Activated naive CD8-positive, alpha-beta T cell treated with anti-CD3 and anti-CD28 coated beads for 36 hours (primary cell): ENCODE measurements around the gene F2. TPM values are rescaled to one million over a fixed set of nuclear protein-coding genes. Genes with fewer than 3 reads are reported as not detected.
"Not testable (repeated sequence)": the region's sequence is repeated elsewhere in the genome, so short reads cannot be mapped to it uniquely, and the experiment has no call there.

Source experiments
- DNase-seq: peaks from one replicate; pipeline ENCODE4 v3.0.0; 2021
- H3K27ac Mint-ChIP-seq: one replicate; pipeline ENCODE4 v1.8.0; 2022; ENCODE audit warnings: mild to moderate bottlenecking, moderate library complexity, mixed read lengths
- H3K27me3 Mint-ChIP-seq: one replicate; pipeline ENCODE4 v1.8.0; 2022; ENCODE audit warnings: mild to moderate bottlenecking, mixed read lengths
- H3K36me3 Mint-ChIP-seq: one replicate; pipeline ENCODE4 v1.8.0; 2021; ENCODE audit warnings: mild to moderate bottlenecking, mixed read lengths
- H3K4me1 Mint-ChIP-seq: one replicate; pipeline ENCODE4 v1.8.0; 2021; ENCODE audit warnings: mixed read lengths
- H3K4me3 Mint-ChIP-seq: one replicate; pipeline ENCODE4 v1.8.0; 2022; ENCODE audit warnings: mild to moderate bottlenecking, moderate library complexity, mixed read lengths
- H3K9me3 Mint-ChIP-seq: one replicate; pipeline ENCODE4 v1.8.0; 2022; ENCODE audit warnings: mixed read lengths
- total RNA-seq, 2 experiments: library from RNA; stranded (reverse); gene quantifications; one replicate each; pipeline ENCODE4 v1.2.3, GENCODE V29; 2021

Gene F2
- total RNA-seq, result not detected

GRCh38 chr11:46719048-46719542, at the start of gene F2:
TSS of gene F2 (plus strand) at chr11:46719213. CDS start at chr11:46719236, 23 bp downstream.
- H3K9me3 Mint-ChIP-seq, result no peaks in the 10 kb centered on the region
- H3K27me3 Mint-ChIP-seq, result no peaks in the 10 kb centered on the region
- no peak within 1 kb of the TSS for H3K4me3 Mint-ChIP-seq
- no peak within 1 kb of the TSS for H3K27ac Mint-ChIP-seq
- no peak for DNase-seq
- H3K36me3 Mint-ChIP-seq, result no peaks in the 10 kb centered on the region
- H3K4me1 Mint-ChIP-seq, result peaks cover 2% of the 10 kb centered on the region

GRCh38 chr11:46669711-46670139, 49.3 kb upstream of the F2 start:
- no peak for DNase-seq
- no peaks in the 10 kb centered on the region for H3K27me3 Mint-ChIP-seq
- H3K4me3 Mint-ChIP-seq, result no peak overlapping the region
- peaks cover 50% of the 10 kb centered on the region for H3K4me1 Mint-ChIP-seq
- H3K9me3 Mint-ChIP-seq, result no peaks in the 10 kb centered on the region
- H3K36me3 Mint-ChIP-seq, result peaks cover 27% of the 10 kb centered on the region
- peak overlapping the region; percentile 68 for H3K27ac Mint-ChIP-seq

GRCh38 chr11:46670521-46670920, 48.5 kb upstream of the F2 start:
- H3K9me3 Mint-ChIP-seq, H3K27me3 Mint-ChIP-seq, H3K4me3 Mint-ChIP-seq, DNase-seq: not testable (repeated sequence)
- Mint-ChIP-seq H3K27ac (peak overlapping the region; percentile 89), H3K36me3 (peaks cover 25% of the 10 kb centered on the region), H3K4me1 (peaks cover 56% of the 10 kb centered on the region)

- Mint-ChIP-seq H3K4me1 (peaks cover 61% of the 10 kb centered on the region), H3K27ac (peak overlapping the region; percentile 89), H3K9me3 (no peaks in the 10 kb centered on the region), H3K36me3 (peaks cover 22% of the 10 kb centered on the region), H3K27me3 (no peaks in the 10 kb centered on the region), H3K4me3 (no peak overlapping the region)
- DNase-seq, result no peak
Measured at GRCh38 chr11:46671958-46672315, 47.1 kb upstream of the F2 start.

GRCh38 chr11:46672381-46672839, 46.6 kb upstream of the F2 start:
- Mint-ChIP-seq H3K27ac (peak overlapping the region; percentile 89), H3K4me1 (peaks cover 63% of the 10 kb centered on the region), H3K4me3 (no peak overlapping the region), H3K27me3 (no peaks in the 10 kb centered on the region), H3K9me3 (no peaks in the 10 kb centered on the region), H3K36me3 (peaks cover 22% of the 10 kb centered on the region)
- no peak for DNase-seq

GRCh38 chr11:46673713-46674462, 45.1 kb upstream of the F2 start:
- Mint-ChIP-seq H3K27me3 (no peaks in the 10 kb centered on the region), H3K36me3 (peaks cover 20% of the 10 kb centered on the region)

GRCh38 chr11:46674463-46675287, 44.3 kb upstream of the F2 start:
- no peaks in the 10 kb centered on the region for H3K9me3 Mint-ChIP-seq
- no peak overlapping the region for H3K4me3 Mint-ChIP-seq
- peaks cover 59% of the 10 kb centered on the region for H3K4me1 Mint-ChIP-seq
- H3K27me3 Mint-ChIP-seq, result no peaks in the 10 kb centered on the region
- DNase-seq, result no peak
- peaks cover 15% of the 10 kb centered on the region for H3K36me3 Mint-ChIP-seq
- peak overlapping the region; percentile 86 for H3K27ac Mint-ChIP-seq

More at GRCh38 chr11:46673713-46674462, 45.1 kb upstream of the F2 start:
- H3K9me3 Mint-ChIP-seq, result no peaks in the 10 kb centered on the region
- no peak overlapping the region for H3K27ac Mint-ChIP-seq
- peaks cover 64% of the 10 kb centered on the region for H3K4me1 Mint-ChIP-seq
- H3K4me3 Mint-ChIP-seq, result no peak overlapping the region
- DNase-seq, result no peak

GRCh38 chr11:46675288-46675851, 43.6 kb upstream of the F2 start:
- no peaks in the 10 kb centered on the region for H3K27me3 Mint-ChIP-seq
- peaks cover 10% of the 10 kb centered on the region for H3K36me3 Mint-ChIP-seq
- H3K9me3 Mint-ChIP-seq, result no peaks in the 10 kb centered on the region
- peak overlapping the region; percentile 86 for H3K27ac Mint-ChIP-seq
- H3K4me3 Mint-ChIP-seq, result no peak overlapping the region
- peaks cover 53% of the 10 kb centered on the region for H3K4me1 Mint-ChIP-seq
- no peak for DNase-seq

GRCh38 chr11:46675949-46676348, 43.1 kb upstream of the F2 start:
- Mint-ChIP-seq H3K4me1 (peaks cover 48% of the 10 kb centered on the region), H3K36me3 (peaks cover 10% of the 10 kb centered on the region)

GRCh38 chr11:46676436-46677158, 42.4 kb upstream of the F2 start:
- Mint-ChIP-seq H3K4me1 (peaks cover 43% of the 10 kb centered on the region), H3K36me3 (peaks cover 10% of the 10 kb centered on the region), H3K4me3 (no peak overlapping the region), H3K27me3 (no peaks in the 10 kb centered on the region), H3K9me3 (no peaks in the 10 kb centered on the region), H3K27ac (no peak overlapping the region)
- DNase-seq, result no peak

More at GRCh38 chr11:46675949-46676348, 43.1 kb upstream of the F2 start:
- H3K27ac Mint-ChIP-seq, result no peak overlapping the region
- no peaks in the 10 kb centered on the region for H3K27me3 Mint-ChIP-seq
- H3K9me3 Mint-ChIP-seq, result no peaks in the 10 kb centered on the region
- H3K4me3 Mint-ChIP-seq, result no peak overlapping the region
- no peak for DNase-seq

- Mint-ChIP-seq H3K9me3 (no peaks in the 10 kb centered on the region), H3K27ac (peak overlapping the region; percentile 37), H3K27me3 (no peaks in the 10 kb centered on the region), H3K4me3 (no peak overlapping the region), H3K36me3 (peaks cover 7% of the 10 kb centered on the region), H3K4me1 (peaks cover 37% of the 10 kb centered on the region)
- no peak for DNase-seq
Measured at GRCh38 chr11:46677169-46677568, 41.8 kb upstream of the F2 start.

GRCh38 chr11:46677991-46678740, 40.8 kb upstream of the F2 start:
- H3K27ac Mint-ChIP-seq, result peak overlapping the region; percentile 22
- no peak overlapping the region for H3K4me3 Mint-ChIP-seq
- H3K27me3 Mint-ChIP-seq, result no peaks in the 10 kb centered on the region
- H3K4me1 Mint-ChIP-seq, result peaks cover 31% of the 10 kb centered on the region
- no peak for DNase-seq
- no peaks in the 10 kb centered on the region for H3K9me3 Mint-ChIP-seq
- no peaks in the 10 kb centered on the region for H3K36me3 Mint-ChIP-seq

GRCh38 chr11:46678741-46679130, 40.3 kb upstream of the F2 start:
- DNase-seq, result no peak
- Mint-ChIP-seq H3K27ac (no peak overlapping the region), H3K4me1 (peaks cover 25% of the 10 kb centered on the region), H3K9me3 (no peaks in the 10 kb centered on the region), H3K36me3 (no peaks in the 10 kb centered on the region), H3K4me3 (no peak overlapping the region), H3K27me3 (no peaks in the 10 kb centered on the region)
